Measurements from ENCODE around the gene TCP11L1.
"Not testable (repeated sequence)": the region's sequence is repeated elsewhere in the genome, so short reads cannot be mapped to it uniquely, and the experiment has no call there.

Gene TCP11L1

GRCh38 chr11:33109294-33109895 lies 70.0 kb downstream of the TCP11L1 start:
- no peak overlapping the region for H3K27ac ChIP-seq
- intact Hi-C loops (cut with DNase I; ENCODE audit: low total_unique reads) = no loop called here

GRCh38 chr11:33110083-33110482 lies 70.7 kb downstream of the TCP11L1 start:
- no peak overlapping the region for H3K27ac ChIP-seq
- no peak for DNase-seq
- H3K4me1 ChIP-seq = no peaks in the 10 kb centered on the region
- H3K27me3 ChIP-seq = no peaks in the 10 kb centered on the region
- peaks cover 7 to 16% (median 8%) of the 10 kb centered on the region in 3 donors for H3K36me3 ChIP-seq
- no peak for TF ChIP-seq CTCF (IDR thresholded peaks at IDR 0.05)
- no peak overlapping the region for H3K4me3 ChIP-seq
- intact Hi-C loops (cut with DNase I; ENCODE audit: low total_unique reads) = no loop called here
- no peaks in the 10 kb centered on the region for H3K9me3 ChIP-seq

More at GRCh38 chr11:33109294-33109895, 70.0 kb downstream of the TCP11L1 start:
- H3K9me3 ChIP-seq = no peaks in the 10 kb centered on the region
- no peaks in the 10 kb centered on the region for H3K4me1 ChIP-seq
- TF ChIP-seq CTCF (IDR thresholded peaks at IDR 0.05) = no peak
- no peaks in the 10 kb centered on the region for H3K27me3 ChIP-seq
- peaks cover 13 to 19% (median 14%) of the 10 kb centered on the region in 3 donors for H3K36me3 ChIP-seq
- H3K4me3 ChIP-seq = no peak overlapping the region
- no peak for DNase-seq

- Histone ChIP-seq H3K27me3 (no peaks in the 10 kb centered on the region), H3K4me1 (no peaks in the 10 kb centered on the region), H3K4me3 (no peak overlapping the region), H3K27ac (no peak overlapping the region), H3K36me3 (no peaks in the 10 kb centered on the region), H3K9me3 (no peaks in the 10 kb centered on the region)
- DNase-seq = no peak
- TF ChIP-seq CTCF (IDR thresholded peaks at IDR 0.05) = no peak
- intact Hi-C loops (cut with DNase I; ENCODE audit: low total_unique reads) = no loop called here
These were observed 77.2 kb downstream of the TCP11L1 start for GRCh38 chr11:33116535-33116934.

GRCh38 chr11:33122696-33123095 lies 83.3 kb downstream of the TCP11L1 start:
- H3K4me3 ChIP-seq; H3K4me1 ChIP-seq; H3K9me3 ChIP-seq; H3K36me3 ChIP-seq; intact Hi-C loops (cut with DNase I; ENCODE audit: low total_unique reads); DNase-seq; H3K27ac ChIP-seq; H3K27me3 ChIP-seq: not testable (repeated sequence)

All from tibial artery (tissue), 4 donors.